Gastrocnemius medialis (tissue), 4 donors: ENCODE data around the gene TBC1D23. TPM values are rescaled to one million over a fixed set of nuclear protein-coding genes. Genes with fewer than 3 reads are reported as not detected.

ENCODE experiments used
- ATAC-seq, 2 donors: fragments of 150-250 bp; one replicate each; pipeline ENCODE4 v1.9.1; 2016
- DNase-seq, 2 donors: peaks; one replicate each; pipeline ENCODE4 v3.0.0-alpha.2; 2019
- H3K27ac ChIP-seq, 4 donors: fragments of 200-600 bp; sonication (generic); 1 replicate in 1 of 4; 2 replicates in 3 of 4; pipeline ENCODE4 v1.5.1; 2016 to 2018; ENCODE audit warnings: mild to moderate bottlenecking in 2 of 4, moderate library complexity in 1 of 4
- H3K27me3 ChIP-seq, 3 donors: fragments of 200-600 bp; sonication (generic) in 2 of 3; 1 replicate in 1 of 3; 2 replicates in 2 of 3; pipeline versions ENCODE4 v1.5.1 to v1.6.0; 2016 to 2019; ENCODE audit warnings: mild to moderate bottlenecking in 1 of 3, moderate library complexity in 1 of 3
- H3K36me3 ChIP-seq, 2 donors: fragments of 200-600 bp; sonication (generic) in 1 of 2; one replicate each; pipeline ENCODE4 v1.5.1; 2017 to 2018
- H3K4me1 ChIP-seq, 2 donors: fragments of 200-600 bp; sonication (generic) in 1 of 2; one replicate each; pipeline ENCODE4 v1.5.1; 2016 to 2017; ENCODE audit warnings: mild to moderate bottlenecking in 2 of 2
- H3K4me3 ChIP-seq, 4 donors: fragments of 200-600 bp; sonication (generic) in 3 of 4; 1 replicate in 1 of 4; 2 replicates in 3 of 4; pipeline ENCODE4 v1.5.1; 2016 to 2019; ENCODE audit warnings: mild to moderate bottlenecking in 2 of 4
- H3K9me3 ChIP-seq, 3 donors: fragments of 200-600 bp; sonication (generic) in 2 of 3; 1 replicate in 1 of 3; 2 replicates in 2 of 3; pipeline ENCODE4 v1.5.1; 2016 to 2019
- CTCF ChIP-seq, 5 experiments: fragments of 450-650 bp in 3 of 5; fragments of 200-600 bp in 2 of 5; sonication (generic) in 2 of 5; IDR thresholded peaks in 4 of 5; conservative IDR thresholded peaks in 1 of 5; 1 replicate in 4 of 5; 2 replicates in 1 of 5; pipeline ENCODE4 v1.5.1; 2016 to 2019; ENCODE audit warnings: antibody characterized with exemption in 5 of 5, mild to moderate bottlenecking in 3 of 5, moderate library complexity in 3 of 5
- POLR2A ChIP-seq, 2 donors: fragments of 450-650 bp; IDR thresholded peaks; one replicate each; pipeline ENCODE4 v1.6.1; 2017; ENCODE audit warnings: antibody characterized with exemption in 2 of 2, mild to moderate bottlenecking in 2 of 2, moderate library complexity in 2 of 2
- in situ Hi-C, 4 donors: fragments of 200-750 bp; cut with MboI; loops; one replicate each; pipeline versions ENCODE4 v1.15.0 to v1.8.0; 2017; ENCODE audit warnings: low sequenced_read_pairs in 4 of 4
- intact Hi-C: fragments of 100-400 bp; cut with DNase I; formaldehyde crosslinking; loops from one replicate; pipeline ENCODE4 v1.15.1; 2023; ENCODE audit warnings: low total_unique reads
- total RNA-seq, 4 donors: library from RNA; depleted of rRNA; stranded (reverse); fragments of >200 nt; gene quantifications; one replicate each; pipeline versions ENCODE4 v1.1.0 to v1.2.3, GENCODE V29; 2016

Gene TBC1D23
- 10 to 100 TPM; 14.2 to 56.4 (median 45.0) TPM for total RNA-seq

GRCh38 chr3:100260685-100261484 is at the start of gene TBC1D23:
Gene TBC1D23 (plus strand): TSS chr3:100260992. CDS start chr3:100261019, 27 bp downstream.
- ATAC-seq, result peak; percentile 94 to 95

GRCh38 chr3:100213891-100214573 is 46.8 kb upstream of the TBC1D23 start:
- no peak overlapping the region for H3K4me3 ChIP-seq
- no peak for DNase-seq
- no peaks in the 10 kb centered on the region for H3K27me3 ChIP-seq
- H3K36me3 ChIP-seq, result no peaks in the 10 kb centered on the region
- TF ChIP-seq POLR2A (IDR thresholded peaks at IDR 0.05) (no peak), CTCF (IDR thresholded peaks at IDR 0.05 in 4 of 5, conservative IDR thresholded peaks at IDR 0.05 in 1 of 5) (no peak)
- ATAC-seq, result no peak
- peaks cover 17 to 22% of the 10 kb centered on the region in 2 donors for H3K4me1 ChIP-seq
- in situ Hi-C loops, result no loop called here
- no peaks in the 10 kb centered on the region for H3K9me3 ChIP-seq
- no peak overlapping the region for H3K27ac ChIP-seq
- intact Hi-C loops, result no loop called here

More at GRCh38 chr3:100260685-100261484, at the start of gene TBC1D23:
- Histone ChIP-seq H3K36me3 (no peaks in the 10 kb centered on the region), H3K4me3 (peak within 1 kb of the TSS; percentile 82 to 100 (median 92)), H3K27ac (peak within 1 kb of the TSS; percentile 95 to 100 (median 98)), H3K9me3 (no peaks in the 10 kb centered on the region), H3K27me3 (no peaks in the 10 kb centered on the region), H3K4me1 (peaks cover 50 to 54% of the 10 kb centered on the region in 2 donors)
- peak; percentile 99 to 100 for DNase-seq
- peak; percentile 97 to 98 for TF ChIP-seq POLR2A (IDR thresholded peaks at IDR 0.05)
- peak in 2 of 5 experiments; percentile 20 to 23 for TF ChIP-seq CTCF (IDR thresholded peaks at IDR 0.05 in 4 of 5, conservative IDR thresholded peaks at IDR 0.05 in 1 of 5)
- in situ Hi-C loops, result no loop called here
- intact Hi-C loops, result loop anchor here (5.0 to 10.0 kb wide), 4 partner anchors 71 to 1581 kb away; partner anchors contain the start of genes CMSS1 and NIT2

GRCh38 chr3:100214574-100214964 is 46.2 kb upstream of the TBC1D23 start:
- Histone ChIP-seq H3K27me3 (no peaks in the 10 kb centered on the region), H3K4me3 (no peak overlapping the region), H3K27ac (no peak overlapping the region), H3K9me3 (no peaks in the 10 kb centered on the region), H3K36me3 (no peaks in the 10 kb centered on the region), H3K4me1 (peaks cover 17 to 22% of the 10 kb centered on the region in 2 donors)
- intact Hi-C loops (no loop called here), in situ Hi-C loops (no loop called here)
- no peak for ATAC-seq
- no peak for DNase-seq
- TF ChIP-seq CTCF (IDR thresholded peaks at IDR 0.05 in 4 of 5, conservative IDR thresholded peaks at IDR 0.05 in 1 of 5) (no peak), POLR2A (IDR thresholded peaks at IDR 0.05) (no peak)

GRCh38 chr3:100216713-100217112 is 44.1 kb upstream of the TBC1D23 start:
- no peak for TF ChIP-seq POLR2A (IDR thresholded peaks at IDR 0.05)
- no peak for TF ChIP-seq CTCF (IDR thresholded peaks at IDR 0.05 in 4 of 5, conservative IDR thresholded peaks at IDR 0.05 in 1 of 5)
- Histone ChIP-seq H3K4me3 (no peak overlapping the region), H3K9me3 (no peaks in the 10 kb centered on the region), H3K4me1 (peaks cover 0 to 1% of the 10 kb centered on the region in 2 donors), H3K27me3 (no peaks in the 10 kb centered on the region), H3K27ac (no peak overlapping the region), H3K36me3 (no peaks in the 10 kb centered on the region)
- ATAC-seq (no peak), DNase-seq (no peak)
- in situ Hi-C loops, result no loop called here
- intact Hi-C loops, result no loop called here
